ENCODE data around the gene PDZRN3.

DNA sequence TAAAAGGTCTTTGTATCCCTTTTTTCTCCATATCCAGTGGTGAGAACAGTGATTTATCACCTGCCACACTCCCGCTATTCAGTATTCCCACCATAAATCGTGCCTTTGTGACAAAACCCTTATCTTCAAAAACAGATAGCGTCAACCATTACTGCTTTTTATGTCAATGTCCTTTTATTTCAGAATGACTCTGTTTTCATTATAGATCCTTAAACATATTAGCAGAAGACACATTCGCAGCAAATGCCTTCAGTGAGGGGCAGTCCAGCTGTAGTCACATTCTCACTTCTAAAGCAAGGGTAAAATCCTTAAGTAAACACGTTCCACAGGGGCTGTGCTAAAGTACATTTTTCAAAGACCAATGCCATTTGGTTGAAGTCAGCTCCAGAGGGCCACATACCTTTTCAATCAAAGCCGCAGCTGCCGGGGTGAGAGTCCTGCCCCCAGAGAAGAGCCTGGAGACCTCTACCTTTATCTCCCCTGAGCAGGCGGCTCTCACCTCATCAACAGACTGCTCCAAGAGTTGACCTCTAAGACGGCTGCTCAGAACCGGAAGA lies 53.4 kb downstream of the PDZRN3 start:
- TF ChIP-seq, protein P1, sequence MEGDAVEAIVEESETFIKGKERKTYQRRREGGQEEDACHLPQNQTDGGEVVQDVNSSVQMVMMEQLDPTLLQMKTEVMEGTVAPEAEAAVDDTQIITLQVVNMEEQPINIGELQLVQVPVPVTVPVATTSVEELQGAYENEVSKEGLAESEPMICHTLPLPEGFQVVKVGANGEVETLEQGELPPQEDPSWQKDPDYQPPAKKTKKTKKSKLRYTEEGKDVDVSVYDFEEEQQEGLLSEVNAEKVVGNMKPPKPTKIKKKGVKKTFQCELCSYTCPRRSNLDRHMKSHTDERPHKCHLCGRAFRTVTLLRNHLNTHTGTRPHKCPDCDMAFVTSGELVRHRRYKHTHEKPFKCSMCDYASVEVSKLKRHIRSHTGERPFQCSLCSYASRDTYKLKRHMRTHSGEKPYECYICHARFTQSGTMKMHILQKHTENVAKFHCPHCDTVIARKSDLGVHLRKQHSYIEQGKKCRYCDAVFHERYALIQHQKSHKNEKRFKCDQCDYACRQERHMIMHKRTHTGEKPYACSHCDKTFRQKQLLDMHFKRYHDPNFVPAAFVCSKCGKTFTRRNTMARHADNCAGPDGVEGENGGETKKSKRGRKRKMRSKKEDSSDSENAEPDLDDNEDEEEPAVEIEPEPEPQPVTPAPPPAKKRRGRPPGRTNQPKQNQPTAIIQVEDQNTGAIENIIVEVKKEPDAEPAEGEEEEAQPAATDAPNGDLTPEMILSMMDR (IDR thresholded peaks at IDR 0.05), result no peak
- TF ChIP-seq POLR2A (IDR thresholded peaks at IDR 0.05) (no peak), POLR2AphosphoS5 (IDR thresholded peaks at IDR 0.05; ENCODE audit: insufficient read depth in 1 of 2, low read depth in 1 of 2) (no peak)
